Keratinocyte (primary cell): ENCODE data around the gene MAD1L1.

Experiments used
- CTCF ChIP-seq, 3 experiments: IDR thresholded peaks in 1 of 3; conservative IDR thresholded peaks in 1 of 3; optimal IDR thresholded peaks in 1 of 3; 2 replicates in 2 of 3; 3 replicates in 1 of 3; pipeline versions ENCODE3 to v1.5.1; 2011; ENCODE audit warnings: low read length in 3 of 3, mild to moderate bottlenecking in 3 of 3, moderate library complexity in 2 of 3, control low read depth in 1 of 3, inconsistent platforms in 1 of 3; ENCODE audit not compliant: insufficient read depth in 2 of 3; ENCODE audit errors: extremely low read depth in 1 of 3
- EZH2 ChIP-seq: IDR thresholded peaks from one replicate; pipeline ENCODE4 v1.6.1; 2012; ENCODE audit warnings: inconsistent platforms, mild to moderate bottlenecking, low read length, moderate library complexity

GRCh38 chr7:2126621-2127020 lies 106.1 kb downstream of the MAD1L1 start:
- TF ChIP-seq CTCF (optimal IDR thresholded peaks at IDR 0.05 in 1 of 3, IDR thresholded peaks at IDR 0.05 in 1 of 3, conservative IDR thresholded peaks at IDR 0.05 in 1 of 3; ENCODE audit: extremely low read depth in 1 of 3, insufficient read depth in 2 of 3, low read length in 3 of 3) (no peak), EZH2 (no peak)
